ENCODE measurements around the gene COX7B2. TPM values are rescaled to one million over a fixed set of nuclear protein-coding genes. Genes with fewer than 3 reads are reported as not detected.

The COX7B2 gene, protein sequence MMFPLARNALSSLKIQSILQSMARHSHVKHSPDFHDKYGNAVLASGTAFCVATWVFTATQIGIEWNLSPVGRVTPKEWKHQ
- total RNA-seq, result not detected

DNA sequence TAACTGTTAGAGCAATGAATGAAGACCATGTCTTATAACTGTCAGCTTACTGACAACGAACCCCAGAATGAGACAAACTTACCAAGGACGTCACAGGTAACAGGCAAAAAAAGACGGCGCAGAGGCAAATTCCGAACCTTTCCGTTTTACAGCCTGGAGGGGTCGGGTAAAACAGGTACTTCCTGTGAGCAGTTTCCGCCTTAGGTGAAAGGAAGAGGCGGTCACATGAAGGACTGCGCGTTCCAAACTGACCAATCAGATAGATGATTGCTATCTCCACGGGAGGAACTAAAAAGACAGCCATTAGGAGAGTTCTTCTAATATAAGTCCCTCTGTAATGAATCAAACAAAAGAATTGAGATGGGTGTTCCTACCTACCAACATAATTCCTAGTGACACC is at the start of gene COX7B2:
Gene COX7B2, minus strand, starts transcription at position 168 of the 400 bp plus-strand sequence. CDS start 174,053 bp downstream, outside the sequence.
- no peaks in the 10 kb centered on the region for H3K9me3 ChIP-seq
- WGBS, 2 donors, result 89 to 98% methylated on average over 12 of the region's 12 CpGs
- TF ChIP-seq, protein P1, sequence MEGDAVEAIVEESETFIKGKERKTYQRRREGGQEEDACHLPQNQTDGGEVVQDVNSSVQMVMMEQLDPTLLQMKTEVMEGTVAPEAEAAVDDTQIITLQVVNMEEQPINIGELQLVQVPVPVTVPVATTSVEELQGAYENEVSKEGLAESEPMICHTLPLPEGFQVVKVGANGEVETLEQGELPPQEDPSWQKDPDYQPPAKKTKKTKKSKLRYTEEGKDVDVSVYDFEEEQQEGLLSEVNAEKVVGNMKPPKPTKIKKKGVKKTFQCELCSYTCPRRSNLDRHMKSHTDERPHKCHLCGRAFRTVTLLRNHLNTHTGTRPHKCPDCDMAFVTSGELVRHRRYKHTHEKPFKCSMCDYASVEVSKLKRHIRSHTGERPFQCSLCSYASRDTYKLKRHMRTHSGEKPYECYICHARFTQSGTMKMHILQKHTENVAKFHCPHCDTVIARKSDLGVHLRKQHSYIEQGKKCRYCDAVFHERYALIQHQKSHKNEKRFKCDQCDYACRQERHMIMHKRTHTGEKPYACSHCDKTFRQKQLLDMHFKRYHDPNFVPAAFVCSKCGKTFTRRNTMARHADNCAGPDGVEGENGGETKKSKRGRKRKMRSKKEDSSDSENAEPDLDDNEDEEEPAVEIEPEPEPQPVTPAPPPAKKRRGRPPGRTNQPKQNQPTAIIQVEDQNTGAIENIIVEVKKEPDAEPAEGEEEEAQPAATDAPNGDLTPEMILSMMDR (IDR thresholded peaks at IDR 0.05), result no peak
- TF ChIP-seq EP300 (IDR thresholded peaks at IDR 0.05) (no peak), POLR2A (IDR thresholded peaks at IDR 0.05) (no peak)
- no peaks in the 10 kb centered on the region for H3K36me3 ChIP-seq
- no peak for DNase-seq (ENCODE audit: low spot score in 2 of 2)
- no peaks in the 10 kb centered on the region for H3K27me3 ChIP-seq
- no peak within 1 kb of the TSS for H3K4me3 ChIP-seq
- H3K4me1 ChIP-seq, result no peaks in the 10 kb centered on the region
- no peak within 1 kb of the TSS for H3K27ac ChIP-seq

DNA sequence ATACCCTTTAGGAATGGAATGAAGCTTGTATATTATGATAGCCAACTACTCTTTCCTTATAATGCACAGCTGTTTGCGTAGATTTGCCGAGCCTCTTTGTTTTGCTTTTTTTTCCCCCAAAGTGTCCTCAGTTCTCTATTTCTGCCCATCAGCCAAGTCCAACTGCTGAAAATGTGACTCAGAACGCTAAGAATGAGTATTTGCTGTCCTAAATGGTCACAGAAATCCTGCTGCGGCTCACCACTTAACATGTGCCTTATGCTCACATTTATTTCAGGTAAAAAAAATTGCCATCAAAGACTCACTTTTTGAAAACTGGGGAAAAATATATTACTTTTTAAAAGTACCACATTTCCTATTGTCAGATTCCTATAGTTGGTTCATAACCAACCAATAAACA is 47.4 kb upstream of the COX7B2 start:
- TF ChIP-seq POLR2A (IDR thresholded peaks at IDR 0.05) (no peak), EP300 (IDR thresholded peaks at IDR 0.05) (no peak)
- TF ChIP-seq, protein P1 (IDR thresholded peaks at IDR 0.05), result no peak
- Histone ChIP-seq H3K27ac (no peak overlapping the region), H3K4me1 (no peaks in the 10 kb centered on the region), H3K4me3 (no peak overlapping the region), H3K36me3 (no peaks in the 10 kb centered on the region), H3K9me3 (no peaks in the 10 kb centered on the region), H3K27me3 (no peaks in the 10 kb centered on the region)
- no peak for DNase-seq (ENCODE audit: low spot score in 2 of 2)
- WGBS, 2 donors, result 41 to 43% methylated on average over 4 of the region's 4 CpGs

DNA sequence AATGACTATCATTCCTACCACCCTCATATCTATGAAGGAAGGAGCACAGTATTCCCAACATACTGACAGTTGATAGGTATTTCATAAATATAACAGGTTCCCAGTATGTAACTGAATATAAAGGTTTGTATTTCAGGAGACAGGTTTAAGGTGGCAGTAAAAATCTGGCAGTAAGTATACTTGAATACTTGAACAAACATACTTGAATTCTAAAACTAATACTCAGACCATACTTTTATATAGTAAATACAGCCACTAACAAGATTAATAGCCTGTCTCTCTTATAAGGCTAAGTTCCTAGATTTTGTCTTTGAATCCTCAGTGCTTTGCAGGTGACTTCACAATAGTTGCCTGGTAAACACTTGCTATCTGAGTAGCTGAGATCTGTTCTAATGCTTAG is 46.6 kb upstream of the COX7B2 start:
- no peak for DNase-seq (ENCODE audit: low spot score in 2 of 2)

DNA sequence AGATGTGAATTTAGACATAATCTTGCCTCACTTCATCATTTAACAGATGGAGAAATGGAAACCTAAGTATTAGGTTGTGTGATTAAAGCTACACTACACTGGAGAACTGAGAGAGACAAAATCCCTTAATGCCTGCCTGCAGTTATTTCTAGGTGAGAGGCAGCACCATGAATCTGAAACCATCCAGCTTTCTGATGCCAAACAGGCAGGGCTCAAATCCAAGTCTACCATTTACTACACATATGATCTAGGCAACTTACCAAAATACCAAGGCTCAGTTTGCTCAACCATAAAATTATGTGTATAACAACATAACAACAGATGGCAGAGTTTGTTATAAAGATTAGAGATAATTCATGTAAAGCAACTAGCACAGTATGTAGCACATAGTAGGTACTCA is 45.6 kb upstream of the COX7B2 start:
- Histone ChIP-seq H3K4me3 (no peak overlapping the region), H3K9me3 (no peaks in the 10 kb centered on the region), H3K4me1 (no peaks in the 10 kb centered on the region), H3K27me3 (no peaks in the 10 kb centered on the region), H3K36me3 (no peaks in the 10 kb centered on the region), H3K27ac (no peak overlapping the region)
- TF ChIP-seq EP300 (IDR thresholded peaks at IDR 0.05), result no peak
- TF ChIP-seq, protein P1 (IDR thresholded peaks at IDR 0.05), result no peak
- no peak for TF ChIP-seq POLR2A (IDR thresholded peaks at IDR 0.05)
- no peak for DNase-seq (ENCODE audit: low spot score in 2 of 2)

More for the DNA sequence above, 46.6 kb upstream of the COX7B2 start:
- Histone ChIP-seq H3K36me3 (no peaks in the 10 kb centered on the region), H3K4me3 (no peak overlapping the region), H3K27ac (no peak overlapping the region), H3K9me3 (no peaks in the 10 kb centered on the region), H3K4me1 (no peaks in the 10 kb centered on the region), H3K27me3 (no peaks in the 10 kb centered on the region)
- TF ChIP-seq POLR2A (IDR thresholded peaks at IDR 0.05) (no peak), EP300 (IDR thresholded peaks at IDR 0.05) (no peak)
- TF ChIP-seq, protein P1 (IDR thresholded peaks at IDR 0.05), result no peak

DNA sequence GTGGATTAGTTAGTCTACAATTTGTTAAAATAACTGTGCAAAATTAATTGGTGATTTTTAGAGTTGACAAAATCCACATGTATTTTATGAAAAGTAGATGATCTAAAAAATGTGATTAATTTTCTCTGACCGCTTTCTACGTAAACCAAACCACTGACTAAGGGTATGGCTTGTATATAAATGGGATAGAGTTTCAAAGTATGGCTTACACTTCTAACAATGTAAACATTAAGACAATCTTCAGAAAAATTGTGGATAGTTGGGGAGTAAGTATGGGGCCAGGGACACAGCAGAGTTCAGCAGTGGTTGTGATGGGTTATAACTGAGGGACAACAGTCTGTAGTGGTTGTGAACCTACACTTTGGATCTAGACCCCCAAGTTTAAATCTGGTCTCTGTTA is 44.5 kb upstream of the COX7B2 start:
- no peaks in the 10 kb centered on the region for H3K36me3 ChIP-seq
- no peak overlapping the region for H3K27ac ChIP-seq
- DNase-seq (ENCODE audit: low spot score in 2 of 2), result no peak
- no peaks in the 10 kb centered on the region for H3K4me1 ChIP-seq
- 90 to 96% methylated on average over 2 of the region's 2 CpGs for WGBS, 2 donors
- H3K4me3 ChIP-seq, result no peak overlapping the region
- TF ChIP-seq, protein P1 (IDR thresholded peaks at IDR 0.05), result no peak
- TF ChIP-seq EP300 (IDR thresholded peaks at IDR 0.05) (no peak), POLR2A (IDR thresholded peaks at IDR 0.05) (no peak)
- no peaks in the 10 kb centered on the region for H3K27me3 ChIP-seq
- no peaks in the 10 kb centered on the region for H3K9me3 ChIP-seq

Measured in tibial nerve (tissue), 4 donors.